PC-3 (cell line): Measurements from ENCODE around the gene TAS1R2. TPM values are rescaled to one million over a fixed set of nuclear protein-coding genes. Genes with fewer than 3 reads are reported as not detected.

ENCODE experiments used
- ATAC-seq: fragments of 200-7000 bp; cut with Tn5 transposase; 2 replicates; pipeline ENCODE4 v1.9.1; 2020; ENCODE audit warnings: mild to moderate bottlenecking, moderate library complexity
- BruUV-seq: library from RNA; stranded (reverse); fragments of 400-500 nt; replicated peaks from 2 replicates; lab custom pipeline; 2021; lab: Mats Ljungman, UMichigan
- CTCF ChIA-PET: fragments of 300-600 bp; sonication (Branson Sonifier 250); formaldehyde crosslinking; loops from one replicate; lab custom pipeline; 2022; ENCODE audit warnings: antibody characterized with exemption; lab: Charles Lee
- POLR2A ChIA-PET: fragments of 300-600 bp; sonication (Branson Sonifier 250); formaldehyde crosslinking; loops from one replicate; lab custom pipeline; 2022; ENCODE audit warnings: antibody characterized with exemption; ENCODE audit not compliant: unreplicated experiment; lab: Charles Lee
- DNase-seq: peaks from one replicate; pipeline ENCODE4 v3.0.0-alpha.2; 2015
- H2AFZ ChIP-seq: fragments of 300-600 bp; sonication (generic); 2 replicates; pipeline ENCODE4 v1.6.0; 2016; ENCODE audit warnings: antibody characterized with exemption, low read length
- H3F3A ChIP-seq: fragments of 300-600 bp; sonication (generic); one replicate; pipeline ENCODE4 v1.6.0; 2017; ENCODE audit warnings: antibody characterized with exemption, low read length, control low read depth, mild to moderate bottlenecking; ENCODE audit not compliant: unreplicated experiment
- H3K27ac ChIP-seq: fragments of 300-600 bp; sonication (generic); 2 replicates; pipeline ENCODE4 v1.5.1; 2016; ENCODE audit warnings: mild to moderate bottlenecking, low read length
- H3K27me3 ChIP-seq: fragments of 300-600 bp; sonication (generic); 2 replicates; pipeline ENCODE4 v1.6.1; 2016; ENCODE audit warnings: low read length, mixed read lengths
- H3K36me3 ChIP-seq: fragments of 300-600 bp; sonication (generic); 2 replicates; pipeline ENCODE4 v1.6.1; 2016; ENCODE audit warnings: low read depth, mixed run types, low read length, mixed read lengths
- H3K4me1 ChIP-seq: fragments of 300-600 bp; sonication (generic); 2 replicates; pipeline ENCODE4 v1.5.1; 2016; ENCODE audit warnings: low read length; ENCODE audit not compliant: insufficient read depth
- H3K4me2 ChIP-seq: fragments of 300-600 bp; sonication (generic); 2 replicates; pipeline ENCODE4 v1.6.0; 2016; ENCODE audit warnings: low read length
- H3K4me3 ChIP-seq: fragments of 300-600 bp; sonication (generic); 2 replicates; pipeline ENCODE4 v1.5.1; 2016; ENCODE audit warnings: mild to moderate bottlenecking, low read length, mixed read lengths
- H3K79me2 ChIP-seq: fragments of 300-600 bp; sonication (generic); 2 replicates; pipeline ENCODE4 v1.6.1; 2017; ENCODE audit warnings: low read length, mixed read lengths
- H3K9ac ChIP-seq: fragments of 300-600 bp; sonication (generic); 2 replicates; pipeline ENCODE4 v1.6.0; 2016; ENCODE audit warnings: mild to moderate bottlenecking, low read length
- H3K9me2 ChIP-seq: fragments of 300-600 bp; sonication (generic); replicated peaks from 2 replicates; pipeline ENCODE4 v1.6.1; 2016; ENCODE audit warnings: mixed run types, low read length, mixed read lengths
- H3K9me3 ChIP-seq: fragments of 300-600 bp; sonication (generic); 2 replicates; pipeline ENCODE4 v1.6.1; 2016; ENCODE audit warnings: low read length, mixed read lengths
- H4K20me1 ChIP-seq: fragments of 300-600 bp; sonication (generic); 2 replicates; pipeline ENCODE4 v1.6.1; 2016; ENCODE audit warnings: low read length, mixed read lengths
- CTCF ChIP-seq: fragments of 300-600 bp; sonication (generic); conservative IDR thresholded peaks from 2 replicates; pipeline ENCODE4 v1.5.1; 2017; ENCODE audit warnings: antibody characterized with exemption, low read depth, mild to moderate bottlenecking, low read length
- EZH2 ChIP-seq: fragments of 300-600 bp; sonication (generic); IDR thresholded peaks from one replicate; pipeline ENCODE4 v1.6.1; 2017; ENCODE audit warnings: antibody characterized with exemption, mild to moderate bottlenecking, low read length; ENCODE audit not compliant: unreplicated experiment
- EZH2phosphoT487 ChIP-seq: fragments of 300-600 bp; sonication (generic); IDR thresholded peaks from 2 replicates; pipeline ENCODE4 v1.6.1; 2018; ENCODE audit warnings: mild to moderate bottlenecking, antibody characterized with exemption, low read length, borderline replicate concordance
- intact Hi-C: fragments of 100-400 bp; cut with micrococcal nuclease; formaldehyde crosslinking; loops from 2 replicates; pipeline ENCODE4 v1.9.0; 2023
- total RNA-seq: library from RNA; depleted of rRNA; stranded (reverse); fragments of >200 nt; gene quantifications from 2 replicates; pipeline ENCODE4 v1.2.3, GENCODE V29; 2014

TAS1R2 gene
- total RNA-seq, 1 experiment from 2014 or later, result not detected

GRCh38 chr1:18881164-18881563 lies 21.7 kb upstream of the TAS1R2 start:
- H3K27ac ChIP-seq, result no peak overlapping the region
- intact Hi-C loops, result no loop called here
- ATAC-seq, result no peak
- no peaks in the 10 kb centered on the region for H3K27me3 ChIP-seq
- no peak overlapping the region for H3K4me3 ChIP-seq
- no peaks in the 10 kb centered on the region for H3K79me2 ChIP-seq
- no peaks in the 10 kb centered on the region for H3K36me3 ChIP-seq
- H3K9me2 ChIP-seq, result no peaks in the 10 kb centered on the region
- TF ChIP-seq CTCF, result no peak
- TF ChIP-seq EZH2, result no peak
- TF ChIP-seq EZH2phosphoT487, result no peak
- no TSS peak for BruUV-seq
- H3K9ac ChIP-seq, result no peak overlapping the region
- no peaks in the 10 kb centered on the region for H3K4me1 ChIP-seq
- DNase-seq, result no peak
- no peaks in the 10 kb centered on the region for H3K9me3 ChIP-seq
- ChIA-PET CTCF (no interaction called here), POLR2A (no interaction called here)
- no peaks in the 10 kb centered on the region for H3F3A ChIP-seq
- H4K20me1 ChIP-seq, result no peaks in the 10 kb centered on the region
- no peak overlapping the region for H2AFZ ChIP-seq
- no peak overlapping the region for H3K4me2 ChIP-seq

GRCh38 chr1:18880585-18880984 lies 21.1 kb upstream of the TAS1R2 start:
- Histone ChIP-seq H3F3A (no peaks in the 10 kb centered on the region), H3K79me2 (no peaks in the 10 kb centered on the region), H3K4me2 (no peak overlapping the region), H3K4me3 (no peak overlapping the region), H4K20me1 (no peaks in the 10 kb centered on the region), H3K4me1 (no peaks in the 10 kb centered on the region), H2AFZ (no peak overlapping the region), H3K9me3 (no peaks in the 10 kb centered on the region), H3K36me3 (no peaks in the 10 kb centered on the region), H3K27me3 (no peaks in the 10 kb centered on the region), H3K9me2 (no peaks in the 10 kb centered on the region), H3K27ac (no peak overlapping the region), H3K9ac (no peak overlapping the region)
- no peak for TF ChIP-seq EZH2phosphoT487
- ChIA-PET CTCF (no interaction called here), POLR2A (no interaction called here)
- intact Hi-C loops, result no loop called here
- DNase-seq (no peak), ATAC-seq (no peak)
- BruUV-seq, result no TSS peak

GRCh38 chr1:18879791-18880309 lies 20.4 kb upstream of the TAS1R2 start:
- ChIA-PET CTCF (no interaction called here), POLR2A (interaction anchor here (0.6 kb wide), 1 partner anchor 1932 kb away, joined by 3 read pairs; no protein-coding TSS in a partner anchor)
- Histone ChIP-seq H2AFZ (no peak overlapping the region), H3F3A (no peaks in the 10 kb centered on the region), H3K79me2 (no peaks in the 10 kb centered on the region), H3K9me3 (no peaks in the 10 kb centered on the region), H3K4me3 (no peak overlapping the region), H3K27ac (no peak overlapping the region), H4K20me1 (no peaks in the 10 kb centered on the region), H3K9me2 (no peaks in the 10 kb centered on the region), H3K36me3 (no peaks in the 10 kb centered on the region), H3K27me3 (no peaks in the 10 kb centered on the region), H3K9ac (no peak overlapping the region), H3K4me1 (no peaks in the 10 kb centered on the region), H3K4me2 (no peak overlapping the region)
- BruUV-seq, result no TSS peak
- DNase-seq (no peak), ATAC-seq (no peak)
- TF ChIP-seq EZH2phosphoT487 (no peak), CTCF (no peak), EZH2 (no peak)
- intact Hi-C loops, result no loop called here
